Stomach (tissue), 9 donors: ENCODE data around the gene SLC25A48. TPM values are rescaled to one million over a fixed set of nuclear protein-coding genes. Genes with fewer than 3 reads are reported as not detected.

ENCODE experiments used
- DNase-seq, 2 donors: peaks; one replicate each; pipeline versions ENCODE4 v3.0.0 to v3.0.0-alpha.2; 2013 to 2019
- H3K27ac ChIP-seq, 5 donors: fragments of 200-600 bp in 4 of 5; sonication (generic) in 4 of 5; one replicate each; pipeline ENCODE4 v1.5.1; 2013 to 2019; ENCODE audit warnings: mild to moderate bottlenecking in 1 of 5, moderate library complexity in 1 of 5
- H3K27me3 ChIP-seq, 3 donors: fragments of 200-600 bp; sonication (generic); one replicate each; pipeline ENCODE4 v1.5.1; 2017 to 2019; ENCODE audit warnings: mixed run types in 1 of 3
- H3K36me3 ChIP-seq, 4 donors: fragments of 200-600 bp; sonication (generic); 1 replicate in 3 of 4; 2 replicates in 1 of 4; pipeline ENCODE4 v1.5.1; 2016 to 2019
- H3K4me1 ChIP-seq, 4 donors: fragments of 200-600 bp; sonication (generic); one replicate each; pipeline ENCODE4 v1.5.1; 2016 to 2019
- H3K4me3 ChIP-seq, 4 donors: fragments of 200-600 bp; sonication (generic) in 3 of 4; one replicate each; pipeline ENCODE4 v1.5.1; 2016 to 2019; ENCODE audit warnings: mild to moderate bottlenecking in 1 of 4
- H3K9me3 ChIP-seq, 4 donors: fragments of 200-600 bp; sonication (generic); one replicate each; pipeline ENCODE4 v1.5.1; 2016 to 2019
- CTCF ChIP-seq, 7 experiments: fragments of 450-650 bp in 4 of 7; fragments of 200-600 bp in 3 of 7; sonication (generic) in 3 of 7; IDR thresholded peaks; one replicate each; pipeline ENCODE4 v1.5.1; 2016 to 2019; ENCODE audit warnings: antibody characterized with exemption in 7 of 7, control low read depth in 2 of 7, mild to moderate bottlenecking in 1 of 7
- EP300 ChIP-seq: sonication (generic); formaldehyde crosslinking; IDR thresholded peaks from one replicate; pipeline ENCODE4 v1.6.1; 2017; ENCODE audit warnings: antibody characterized with exemption
- POLR2A ChIP-seq, 4 donors: fragments of 450-650 bp; IDR thresholded peaks; one replicate each; pipeline ENCODE4 v1.6.1; 2016; ENCODE audit warnings: antibody characterized with exemption in 4 of 4, control low read depth in 2 of 4, mild to moderate bottlenecking in 1 of 4, moderate library complexity in 1 of 4
- POLR2AphosphoS5 ChIP-seq, 3 donors: sonication (generic); formaldehyde crosslinking; IDR thresholded peaks; one replicate each; pipeline ENCODE4 v1.6.1; 2016; ENCODE audit warnings: antibody characterized with exemption in 3 of 3
- WGBS, 5 donors: extraction: QIAGEN DNeasy Blood & Tissue Kit in 3 of 5; methylation state at CpG; one replicate each; pipeline versions ENCODE4 v1.1.5 to v1.1.7; 2013 to 2018; 5-methylcytosine and 5-hydroxymethylcytosine counted together
- intact Hi-C: fragments of 100-400 bp; cut with DNase I; formaldehyde crosslinking; loops from one replicate; pipeline ENCODE4 v1.15.1; 2023; ENCODE audit warnings: low total_unique reads
- polyA plus RNA-seq, 3 donors: library from polyadenylated mRNA; stranded (reverse); fragments of 200-250 nt; gene quantifications; one replicate each; pipeline ENCODE4 v1.2.3, GENCODE V29; 2013
- total RNA-seq, 5 donors: library from RNA; depleted of rRNA; stranded (reverse); fragments of >200 nt; gene quantifications; one replicate each; pipeline versions ENCODE4 v1.1.0 to v1.2.3, GENCODE V29; 2014 to 2016
- donor health status: healthy with polysubstance abuse.
- donor health status: Bipolar disorder and iron deficiency.
- donor health status: healthy.

Gene SLC25A48
- total and polyA plus RNA-seq, 8 donors, result 0.13 to 0.37 TPM; not detected in 6

DNA sequence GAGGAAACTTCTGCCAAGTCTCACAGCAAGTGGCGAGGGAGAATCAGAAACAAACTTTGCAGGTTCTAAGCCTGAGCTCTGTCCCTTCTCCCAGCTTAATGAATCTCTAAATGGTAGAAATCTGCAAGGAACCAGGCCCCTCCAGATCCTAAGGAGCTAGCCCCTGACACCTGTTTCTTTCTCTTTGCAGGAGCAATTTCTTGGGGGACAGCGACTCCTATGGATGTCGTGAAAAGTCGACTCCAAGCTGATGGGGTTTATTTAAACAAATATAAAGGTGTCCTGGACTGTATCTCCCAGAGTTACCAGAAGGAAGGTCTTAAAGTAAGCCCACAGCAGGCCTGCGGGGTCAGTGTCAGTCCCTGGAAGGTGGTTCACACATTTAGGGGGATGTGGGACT lies 39.4 kb downstream of the SLC25A48 start:
- DNase-seq, result no peak
- WGBS, 5 donors, result 71 to 88% (median 79%) methylated on average over 5 of the region's 5 CpGs
- H3K4me3 ChIP-seq, result no peak overlapping the region

DNA sequence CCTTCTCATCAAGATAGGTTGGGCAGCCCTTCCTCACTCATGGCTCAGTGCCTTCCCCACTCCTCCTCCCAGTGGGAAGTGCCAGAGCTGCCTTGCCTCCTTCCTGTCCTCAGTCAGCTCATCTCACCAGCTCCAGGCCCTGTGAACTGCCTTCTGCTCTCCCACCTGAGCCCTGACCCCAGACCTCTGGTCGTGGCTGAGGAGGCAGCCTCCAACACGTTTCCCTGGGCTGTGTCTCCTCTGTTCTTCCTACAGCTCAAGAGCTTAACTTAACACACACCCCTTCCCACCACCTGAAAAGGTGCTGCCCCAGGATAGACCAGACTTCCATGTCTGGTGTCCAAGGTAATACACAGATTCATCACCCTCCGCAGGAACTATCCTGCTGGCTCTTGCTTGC lies 40.0 kb downstream of the SLC25A48 start:
- intact Hi-C loops, result no loop called here
- no peaks in the 10 kb centered on the region for H3K4me1 ChIP-seq
- H3K9me3 ChIP-seq, result no peaks in the 10 kb centered on the region
- peaks cover 0 to 3% (median 0%) of the 10 kb centered on the region in 3 donors for H3K27me3 ChIP-seq
- 46 to 71% (median 52%) methylated on average over 3 of the region's 3 CpGs for WGBS, 5 donors
- H3K36me3 ChIP-seq, result no peaks in the 10 kb centered on the region
- no peak for TF ChIP-seq POLR2A (IDR thresholded peaks at IDR 0.05)
- no peak for TF ChIP-seq CTCF (IDR thresholded peaks at IDR 0.05)
- no peak for TF ChIP-seq EP300
- TF ChIP-seq POLR2AphosphoS5 (IDR thresholded peaks at IDR 0.05), result no peak
- no peak for DNase-seq
- H3K4me3 ChIP-seq, result no peak overlapping the region
- H3K27ac ChIP-seq, result no peak overlapping the region

More for the DNA sequence above, 39.4 kb downstream of the SLC25A48 start:
- TF ChIP-seq EP300 (no peak), CTCF (IDR thresholded peaks at IDR 0.05) (no peak), POLR2A (IDR thresholded peaks at IDR 0.05) (no peak), POLR2AphosphoS5 (IDR thresholded peaks at IDR 0.05) (no peak)
- Histone ChIP-seq H3K4me1 (no peaks in the 10 kb centered on the region), H3K27me3 (no peaks in the 10 kb centered on the region), H3K36me3 (no peaks in the 10 kb centered on the region), H3K27ac (no peak overlapping the region), H3K9me3 (no peaks in the 10 kb centered on the region)
- intact Hi-C loops, result no loop called here

- intact Hi-C loops, result no loop called here
- TF ChIP-seq POLR2AphosphoS5 (IDR thresholded peaks at IDR 0.05) (no peak), CTCF (IDR thresholded peaks at IDR 0.05) (no peak), EP300 (no peak), POLR2A (IDR thresholded peaks at IDR 0.05) (no peak)
- 88 to 95% (median 93%) methylated on average over 3 of the region's 3 CpGs for WGBS, 5 donors
Observed at GRCh38 chr5:135875567-135875966, 41.1 kb downstream of the SLC25A48 start.

GRCh38 chr5:135876146-135876545 lies 41.7 kb downstream of the SLC25A48 start:
- Histone ChIP-seq H3K27ac (no peak overlapping the region), H3K9me3 (no peaks in the 10 kb centered on the region), H3K4me3 (no peak overlapping the region), H3K27me3 (peaks cover 0 to 13% (median 0%) of the 10 kb centered on the region in 3 donors), H3K36me3 (no peaks in the 10 kb centered on the region), H3K4me1 (peaks cover 0 to 6% (median under 1%) of the 10 kb centered on the region in 4 donors)
- intact Hi-C loops, result no loop called here
- WGBS, 5 donors, result 52 to 74% (median 65%) methylated on average over 5 of the region's 5 CpGs
- TF ChIP-seq POLR2A (IDR thresholded peaks at IDR 0.05), result no peak
- TF ChIP-seq EP300, result no peak
- TF ChIP-seq POLR2AphosphoS5 (IDR thresholded peaks at IDR 0.05), result no peak
- TF ChIP-seq CTCF (IDR thresholded peaks at IDR 0.05), result no peak
- DNase-seq, result no peak

More at GRCh38 chr5:135875567-135875966, 41.1 kb downstream of the SLC25A48 start:
- Histone ChIP-seq H3K4me3 (no peak overlapping the region), H3K4me1 (no peaks in the 10 kb centered on the region), H3K9me3 (no peaks in the 10 kb centered on the region), H3K27me3 (peaks cover 0 to 8% (median 0%) of the 10 kb centered on the region in 3 donors), H3K27ac (no peak overlapping the region), H3K36me3 (no peaks in the 10 kb centered on the region)
- no peak for DNase-seq
